WTC11 (cell line): ENCODE results near the gene RNF40.

ENCODE experiments used
- ATF1 ChIP-seq: sonication (generic); formaldehyde crosslinking; IDR thresholded peaks from 2 replicates; pipeline ENCODE4 v1.8.1; 2023; ENCODE audit warnings: mild to moderate bottlenecking, moderate library complexity, missing genetic modification reagents
- CBFB ChIP-seq: sonication (generic); formaldehyde crosslinking; IDR thresholded peaks from 2 replicates; pipeline ENCODE4 v1.8.1; 2022; ENCODE audit warnings: mild to moderate bottlenecking, low read depth, missing genetic modification reagents
- CREM ChIP-seq: sonication (generic); formaldehyde crosslinking; IDR thresholded peaks from 2 replicates; pipeline ENCODE4 v1.8.1; 2022; ENCODE audit warnings: mild to moderate bottlenecking, missing genetic modification reagents, moderate library complexity
- ELF4 ChIP-seq: sonication (generic); formaldehyde crosslinking; IDR thresholded peaks from 2 replicates; pipeline ENCODE4 v1.8.1; 2022; ENCODE audit warnings: low read depth, mild to moderate bottlenecking, moderate library complexity, missing genetic modification reagents
- FOXP1 ChIP-seq: sonication (generic); formaldehyde crosslinking; IDR thresholded peaks from 2 replicates; pipeline ENCODE4 v1.8.0; 2022; ENCODE audit warnings: missing genetic modification reagents, mild to moderate bottlenecking, moderate library complexity, borderline replicate concordance
- GRHL2 ChIP-seq: fragments of 250-450 bp; sonication (Bioruptor Pico); IDR thresholded peaks from 2 replicates; pipeline ENCODE4 v1.8.0; 2022; ENCODE audit warnings: mild to moderate bottlenecking, moderate library complexity; ENCODE audit not compliant: insufficient replicate concordance, severe bottlenecking
- HMGA2 ChIP-seq: fragments of 250-450 bp; sonication (Bioruptor Pico); IDR thresholded peaks from 2 replicates; pipeline ENCODE4 v1.4.0; 2021; ENCODE audit warnings: mild to moderate bottlenecking, moderate library complexity
- NR1H2 ChIP-seq: sonication (generic); formaldehyde crosslinking; IDR thresholded peaks from 2 replicates; pipeline ENCODE4 v1.9.0; 2021; ENCODE audit warnings: mild to moderate bottlenecking, moderate library complexity, missing genetic modification reagents
- SOX15 ChIP-seq: fragments of 250-450 bp; sonication (Bioruptor Pico); IDR thresholded peaks from 2 replicates; pipeline ENCODE4 v1.9.0; 2021; ENCODE audit warnings: mild to moderate bottlenecking
- TF ChIP-seq, protein P1 (sequence below): fragments of 200-600 bp; IDR thresholded peaks from 2 replicates; pipeline ENCODE4 v1.8.0; 2022; ENCODE audit warnings: antibody characterized with exemption
- TF ChIP-seq, protein P2 (sequence below): fragments of 250-450 bp; sonication (Bioruptor Pico); IDR thresholded peaks from 2 replicates; pipeline ENCODE4 v2.1.2; 2022; ENCODE audit warnings: mild to moderate bottlenecking, moderate library complexity
- TF ChIP-seq, protein P3 (sequence below): sonication (generic); formaldehyde crosslinking; IDR thresholded peaks from 2 replicates; pipeline ENCODE4 v1.8.1; 2023; ENCODE audit warnings: mild to moderate bottlenecking, missing genetic modification reagents
- TF ChIP-seq, protein P4 (sequence below): sonication (generic); formaldehyde crosslinking; IDR thresholded peaks from 2 replicates; pipeline ENCODE4 v1.8.1; 2022; ENCODE audit warnings: low read depth, missing genetic modification reagents, borderline replicate concordance

DNA sequence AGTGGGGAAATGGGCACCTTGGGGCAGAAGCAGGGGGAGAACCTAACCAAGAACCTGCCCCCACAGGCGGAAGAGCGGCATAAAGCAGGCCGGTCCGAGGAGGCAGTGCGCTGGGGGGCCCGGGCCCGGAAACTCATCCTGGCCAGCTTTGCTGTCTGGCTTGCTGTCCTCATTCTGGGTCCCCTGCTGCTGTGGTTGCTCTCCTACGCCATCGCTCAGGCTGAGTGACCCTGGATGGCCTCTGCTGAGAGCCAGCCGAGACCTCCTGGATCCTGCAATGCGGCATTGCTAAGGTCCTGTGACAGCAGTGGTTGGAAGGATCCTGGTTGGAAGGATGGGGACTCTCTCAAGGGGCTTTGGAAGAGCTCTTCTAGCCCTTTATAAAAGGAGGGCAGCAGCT is 18.4 kb upstream of the RNF40 start:
- no peak for TF ChIP-seq CREM
- TF ChIP-seq, protein P1, sequence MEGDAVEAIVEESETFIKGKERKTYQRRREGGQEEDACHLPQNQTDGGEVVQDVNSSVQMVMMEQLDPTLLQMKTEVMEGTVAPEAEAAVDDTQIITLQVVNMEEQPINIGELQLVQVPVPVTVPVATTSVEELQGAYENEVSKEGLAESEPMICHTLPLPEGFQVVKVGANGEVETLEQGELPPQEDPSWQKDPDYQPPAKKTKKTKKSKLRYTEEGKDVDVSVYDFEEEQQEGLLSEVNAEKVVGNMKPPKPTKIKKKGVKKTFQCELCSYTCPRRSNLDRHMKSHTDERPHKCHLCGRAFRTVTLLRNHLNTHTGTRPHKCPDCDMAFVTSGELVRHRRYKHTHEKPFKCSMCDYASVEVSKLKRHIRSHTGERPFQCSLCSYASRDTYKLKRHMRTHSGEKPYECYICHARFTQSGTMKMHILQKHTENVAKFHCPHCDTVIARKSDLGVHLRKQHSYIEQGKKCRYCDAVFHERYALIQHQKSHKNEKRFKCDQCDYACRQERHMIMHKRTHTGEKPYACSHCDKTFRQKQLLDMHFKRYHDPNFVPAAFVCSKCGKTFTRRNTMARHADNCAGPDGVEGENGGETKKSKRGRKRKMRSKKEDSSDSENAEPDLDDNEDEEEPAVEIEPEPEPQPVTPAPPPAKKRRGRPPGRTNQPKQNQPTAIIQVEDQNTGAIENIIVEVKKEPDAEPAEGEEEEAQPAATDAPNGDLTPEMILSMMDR, result no peak
- TF ChIP-seq GRHL2 (CRISPR knock-in tag), result no peak
- TF ChIP-seq FOXP1 (CRISPR knock-in tag), result no peak
- TF ChIP-seq ELF4, result no peak
- TF ChIP-seq, protein P2, sequence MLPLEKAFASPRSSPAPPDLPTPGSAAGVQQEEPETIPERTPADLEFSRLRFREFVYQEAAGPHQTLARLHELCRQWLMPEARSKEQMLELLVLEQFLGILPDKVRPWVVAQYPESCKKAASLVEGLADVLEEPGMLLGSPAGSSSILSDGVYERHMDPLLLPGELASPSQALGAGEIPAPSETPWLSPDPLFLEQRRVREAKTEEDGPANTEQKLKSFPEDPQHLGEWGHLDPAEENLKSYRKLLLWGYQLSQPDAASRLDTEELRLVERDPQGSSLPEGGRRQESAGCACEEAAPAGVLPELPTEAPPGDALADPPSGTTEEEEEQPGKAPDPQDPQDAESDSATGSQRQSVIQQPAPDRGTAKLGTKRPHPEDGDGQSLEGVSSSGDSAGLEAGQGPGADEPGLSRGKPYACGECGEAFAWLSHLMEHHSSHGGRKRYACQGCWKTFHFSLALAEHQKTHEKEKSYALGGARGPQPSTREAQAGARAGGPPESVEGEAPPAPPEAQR (CRISPR knock-in tag), result no peak
- no peak for TF ChIP-seq HMGA2 (CRISPR knock-in tag)
- TF ChIP-seq, protein P3, sequence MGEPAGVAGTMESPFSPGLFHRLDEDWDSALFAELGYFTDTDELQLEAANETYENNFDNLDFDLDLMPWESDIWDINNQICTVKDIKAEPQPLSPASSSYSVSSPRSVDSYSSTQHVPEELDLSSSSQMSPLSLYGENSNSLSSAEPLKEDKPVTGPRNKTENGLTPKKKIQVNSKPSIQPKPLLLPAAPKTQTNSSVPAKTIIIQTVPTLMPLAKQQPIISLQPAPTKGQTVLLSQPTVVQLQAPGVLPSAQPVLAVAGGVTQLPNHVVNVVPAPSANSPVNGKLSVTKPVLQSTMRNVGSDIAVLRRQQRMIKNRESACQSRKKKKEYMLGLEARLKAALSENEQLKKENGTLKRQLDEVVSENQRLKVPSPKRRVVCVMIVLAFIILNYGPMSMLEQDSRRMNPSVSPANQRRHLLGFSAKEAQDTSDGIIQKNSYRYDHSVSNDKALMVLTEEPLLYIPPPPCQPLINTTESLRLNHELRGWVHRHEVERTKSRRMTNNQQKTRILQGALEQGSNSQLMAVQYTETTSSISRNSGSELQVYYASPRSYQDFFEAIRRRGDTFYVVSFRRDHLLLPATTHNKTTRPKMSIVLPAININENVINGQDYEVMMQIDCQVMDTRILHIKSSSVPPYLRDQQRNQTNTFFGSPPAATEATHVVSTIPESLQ (CRISPR knock-in tag), result no peak
- TF ChIP-seq, protein P4, sequence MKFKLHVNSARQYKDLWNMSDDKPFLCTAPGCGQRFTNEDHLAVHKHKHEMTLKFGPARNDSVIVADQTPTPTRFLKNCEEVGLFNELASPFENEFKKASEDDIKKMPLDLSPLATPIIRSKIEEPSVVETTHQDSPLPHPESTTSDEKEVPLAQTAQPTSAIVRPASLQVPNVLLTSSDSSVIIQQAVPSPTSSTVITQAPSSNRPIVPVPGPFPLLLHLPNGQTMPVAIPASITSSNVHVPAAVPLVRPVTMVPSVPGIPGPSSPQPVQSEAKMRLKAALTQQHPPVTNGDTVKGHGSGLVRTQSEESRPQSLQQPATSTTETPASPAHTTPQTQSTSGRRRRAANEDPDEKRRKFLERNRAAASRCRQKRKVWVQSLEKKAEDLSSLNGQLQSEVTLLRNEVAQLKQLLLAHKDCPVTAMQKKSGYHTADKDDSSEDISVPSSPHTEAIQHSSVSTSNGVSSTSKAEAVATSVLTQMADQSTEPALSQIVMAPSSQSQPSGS (CRISPR knock-in tag), result no peak
- no peak for TF ChIP-seq CBFB (CRISPR knock-in tag)
- no peak for TF ChIP-seq NR1H2 (CRISPR knock-in tag)
- TF ChIP-seq SOX15 (CRISPR knock-in tag), result no peak
- no peak for TF ChIP-seq ATF1 (CRISPR knock-in tag)
